Vagina (tissue), 2 donors: ENCODE measurements around the gene AMOT. TPM values are rescaled to one million over a fixed set of nuclear protein-coding genes. Genes with fewer than 3 reads are reported as not detected.

Source experiments
- DNase-seq, 2 donors: peaks; one replicate each; pipeline ENCODE4 v3.0.0-alpha.2; 2017; ENCODE audit errors: extremely low spot score in 2 of 2
- H3K27ac ChIP-seq: fragments of 200-600 bp; sonication (generic); one replicate; pipeline ENCODE4 v1.5.1; 2019
- H3K27me3 ChIP-seq: fragments of 200-600 bp; sonication (generic); one replicate; pipeline ENCODE4 v1.5.1; 2019
- H3K36me3 ChIP-seq, 2 donors: fragments of 200-600 bp; sonication (generic); one replicate each; pipeline ENCODE4 v1.5.1; 2017 to 2019
- H3K4me1 ChIP-seq: fragments of 200-600 bp; sonication (generic); one replicate; pipeline ENCODE4 v1.5.1; 2019
- H3K4me3 ChIP-seq, 2 donors: fragments of 200-600 bp; sonication (generic); 1 replicate in 1 of 2; 2 replicates in 1 of 2; pipeline ENCODE4 v1.5.1; 2016 to 2019
- H3K9me3 ChIP-seq: fragments of 200-600 bp; sonication (generic); one replicate; pipeline ENCODE4 v1.5.1; 2019
- POLR2A ChIP-seq, 2 donors: fragments of 450-650 bp; IDR thresholded peaks; one replicate each; pipeline ENCODE4 v1.6.1; 2017; ENCODE audit warnings: antibody characterized with exemption in 2 of 2, mild to moderate bottlenecking in 2 of 2, moderate library complexity in 2 of 2
- POLR2AphosphoS5 ChIP-seq, 2 donors: sonication (generic); formaldehyde crosslinking; IDR thresholded peaks; one replicate each; pipeline ENCODE4 v1.9.0; 2017; ENCODE audit warnings: antibody characterized with exemption in 2 of 2, mild to moderate bottlenecking in 2 of 2, low read depth in 1 of 2; ENCODE audit not compliant: insufficient read depth in 1 of 2
- intact Hi-C: fragments of 100-400 bp; cut with DNase I; formaldehyde crosslinking; loops from one replicate; pipeline ENCODE4 v1.15.1; 2023
- total RNA-seq: library from RNA; depleted of rRNA; stranded (reverse); fragments of >200 nt; gene quantifications from one replicate; pipeline ENCODE4 v1.2.3, GENCODE V29; 2016
- TF ChIP-seq, protein P1 (sequence below), 3 experiments: fragments of 450-650 bp in 2 of 3; fragments of 200-600 bp in 1 of 3; sonication (generic) in 1 of 3; IDR thresholded peaks; one replicate each; pipeline ENCODE4 v1.5.1; 2017 to 2019; ENCODE audit warnings: antibody characterized with exemption in 3 of 3, mild to moderate bottlenecking in 2 of 3, moderate library complexity in 2 of 3

Gene AMOT
- total RNA-seq, 1 donor from 2014 or later: 9.8 TPM

DNA sequence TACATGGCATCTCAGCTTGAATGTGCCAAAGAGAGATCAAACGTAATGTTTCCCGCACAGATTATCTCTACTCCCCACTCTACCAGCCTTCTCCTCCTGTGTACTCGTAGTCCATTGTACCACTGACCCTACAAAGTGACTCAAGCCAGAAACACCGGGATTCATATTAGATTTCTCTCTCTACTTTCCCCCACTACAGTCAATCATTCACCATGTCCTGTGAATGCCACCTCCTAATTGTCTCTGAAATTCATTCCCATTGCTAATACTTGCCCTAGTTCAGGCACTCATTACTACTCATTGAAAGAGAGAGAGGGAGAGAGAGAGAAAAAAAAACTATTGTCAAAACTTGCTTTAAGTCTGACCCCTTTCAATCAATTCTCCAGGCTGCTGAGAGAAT is 82.7 kb downstream of the AMOT start:
- no peak for DNase-seq
- Histone ChIP-seq H3K4me3 (no peak overlapping the region), H3K27ac (no peak overlapping the region), H3K9me3 (no peaks in the 10 kb centered on the region), H3K36me3 (no peaks in the 10 kb centered on the region), H3K4me1 (no peaks in the 10 kb centered on the region), H3K27me3 (no peaks in the 10 kb centered on the region)
- intact Hi-C loops: no loop called here
- TF ChIP-seq POLR2AphosphoS5 (IDR thresholded peaks at IDR 0.05; ENCODE audit: insufficient read depth in 1 of 2, low read depth in 1 of 2) (no peak), POLR2A (IDR thresholded peaks at IDR 0.05) (no peak)
- TF ChIP-seq, protein P1, sequence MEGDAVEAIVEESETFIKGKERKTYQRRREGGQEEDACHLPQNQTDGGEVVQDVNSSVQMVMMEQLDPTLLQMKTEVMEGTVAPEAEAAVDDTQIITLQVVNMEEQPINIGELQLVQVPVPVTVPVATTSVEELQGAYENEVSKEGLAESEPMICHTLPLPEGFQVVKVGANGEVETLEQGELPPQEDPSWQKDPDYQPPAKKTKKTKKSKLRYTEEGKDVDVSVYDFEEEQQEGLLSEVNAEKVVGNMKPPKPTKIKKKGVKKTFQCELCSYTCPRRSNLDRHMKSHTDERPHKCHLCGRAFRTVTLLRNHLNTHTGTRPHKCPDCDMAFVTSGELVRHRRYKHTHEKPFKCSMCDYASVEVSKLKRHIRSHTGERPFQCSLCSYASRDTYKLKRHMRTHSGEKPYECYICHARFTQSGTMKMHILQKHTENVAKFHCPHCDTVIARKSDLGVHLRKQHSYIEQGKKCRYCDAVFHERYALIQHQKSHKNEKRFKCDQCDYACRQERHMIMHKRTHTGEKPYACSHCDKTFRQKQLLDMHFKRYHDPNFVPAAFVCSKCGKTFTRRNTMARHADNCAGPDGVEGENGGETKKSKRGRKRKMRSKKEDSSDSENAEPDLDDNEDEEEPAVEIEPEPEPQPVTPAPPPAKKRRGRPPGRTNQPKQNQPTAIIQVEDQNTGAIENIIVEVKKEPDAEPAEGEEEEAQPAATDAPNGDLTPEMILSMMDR (IDR thresholded peaks at IDR 0.05): no peak

DNA sequence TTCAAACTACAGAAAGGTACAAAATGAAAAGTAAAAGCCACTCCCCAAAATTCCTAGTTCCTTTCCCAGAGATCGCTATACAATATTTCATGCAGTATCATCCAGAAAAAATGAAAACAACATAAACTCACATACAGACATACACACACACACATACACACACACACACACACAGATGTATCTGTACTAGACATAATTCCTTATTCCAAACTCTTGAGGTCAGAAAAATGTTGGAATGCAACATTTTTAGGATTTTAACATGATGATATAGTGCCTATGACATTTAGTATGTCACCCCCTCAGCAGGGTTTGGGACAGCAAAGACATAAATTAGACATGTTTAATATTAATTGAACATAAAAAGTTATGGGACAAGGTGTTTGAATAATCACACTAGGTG is 87.5 kb downstream of the AMOT start:
- Histone ChIP-seq H3K36me3 (no peaks in the 10 kb centered on the region), H3K27me3 (no peaks in the 10 kb centered on the region), H3K27ac (no peak overlapping the region), H3K4me1 (no peaks in the 10 kb centered on the region), H3K9me3 (no peaks in the 10 kb centered on the region), H3K4me3 (no peak overlapping the region)
- TF ChIP-seq, protein P1 (IDR thresholded peaks at IDR 0.05): no peak
- TF ChIP-seq POLR2A (IDR thresholded peaks at IDR 0.05) (no peak), POLR2AphosphoS5 (IDR thresholded peaks at IDR 0.05; ENCODE audit: insufficient read depth in 1 of 2, low read depth in 1 of 2) (no peak)
- intact Hi-C loops: no loop called here
- no peak for DNase-seq

DNA sequence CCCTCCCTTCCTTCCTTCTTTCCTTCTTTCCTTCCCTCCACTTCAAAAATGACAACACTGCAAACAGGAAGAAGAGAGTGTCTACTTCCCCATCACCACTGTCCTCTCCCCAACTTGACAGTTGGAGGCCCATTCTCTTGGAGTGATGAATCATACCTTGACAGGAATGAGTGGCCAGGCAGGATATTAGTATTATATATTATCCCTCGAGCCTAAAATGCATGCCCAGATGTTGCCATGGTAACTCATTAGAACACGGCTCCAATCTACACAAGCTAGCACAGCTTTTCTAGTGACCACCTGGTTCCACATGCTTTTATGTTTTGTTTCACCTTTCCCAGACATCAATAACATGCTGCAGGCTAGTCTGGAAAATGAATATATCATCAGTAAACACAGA is 89.6 kb downstream of the AMOT start:
- TF ChIP-seq, protein P1 (IDR thresholded peaks at IDR 0.05): no peak
- TF ChIP-seq POLR2AphosphoS5 (IDR thresholded peaks at IDR 0.05; ENCODE audit: insufficient read depth in 1 of 2, low read depth in 1 of 2): no peak
- no peak for TF ChIP-seq POLR2A (IDR thresholded peaks at IDR 0.05)
- intact Hi-C loops: no loop called here
- Histone ChIP-seq H3K27me3 (no peaks in the 10 kb centered on the region), H3K4me3 (no peak overlapping the region), H3K4me1 (no peaks in the 10 kb centered on the region), H3K9me3 (no peaks in the 10 kb centered on the region), H3K27ac (no peak overlapping the region), H3K36me3 (no peaks in the 10 kb centered on the region)
- no peak for DNase-seq

DNA sequence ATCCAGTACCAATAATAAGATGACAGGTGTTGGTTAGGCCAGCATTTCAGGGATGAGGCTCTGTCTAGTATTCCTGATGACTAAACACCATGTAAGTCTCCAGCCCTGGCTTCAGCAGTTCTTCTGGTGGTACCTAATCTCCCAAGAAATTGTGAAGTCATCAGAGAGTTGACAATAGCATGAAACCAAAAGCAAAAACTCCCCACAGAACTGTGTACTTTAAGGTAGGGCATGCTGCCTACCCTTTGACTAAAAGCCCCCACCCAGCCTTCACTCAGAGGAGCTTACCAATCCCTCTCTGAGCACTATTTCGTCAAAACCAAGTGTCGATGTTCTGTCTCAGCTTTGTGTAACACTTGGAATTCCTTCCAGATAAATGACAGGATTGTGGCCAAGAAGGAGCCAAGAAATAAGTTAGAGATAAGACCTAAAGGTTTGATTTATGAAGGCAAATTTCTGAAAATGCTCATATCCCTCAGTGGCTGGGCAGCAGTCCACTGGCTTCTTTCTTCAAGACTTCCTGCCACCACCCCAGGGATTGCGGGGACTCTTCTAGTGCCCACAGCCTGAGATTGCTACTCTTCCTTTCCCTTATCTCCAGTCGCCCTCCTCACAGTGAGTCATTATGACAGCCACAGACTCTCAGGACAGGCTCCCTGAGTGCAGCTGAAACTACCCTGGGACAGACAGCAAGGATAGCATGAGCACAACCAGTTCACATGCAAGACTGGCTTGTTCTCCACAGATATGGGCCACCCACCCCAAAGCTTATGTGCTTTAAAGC is 93.6 kb downstream of the AMOT start:
- Histone ChIP-seq H3K4me1 (no peaks in the 10 kb centered on the region), H3K4me3 (no peak overlapping the region), H3K27me3 (no peaks in the 10 kb centered on the region), H3K27ac (no peak overlapping the region), H3K36me3 (no peaks in the 10 kb centered on the region), H3K9me3 (no peaks in the 10 kb centered on the region)
- TF ChIP-seq, protein P1 (IDR thresholded peaks at IDR 0.05): no peak
- DNase-seq: no peak
- intact Hi-C loops: no loop called here

DNA sequence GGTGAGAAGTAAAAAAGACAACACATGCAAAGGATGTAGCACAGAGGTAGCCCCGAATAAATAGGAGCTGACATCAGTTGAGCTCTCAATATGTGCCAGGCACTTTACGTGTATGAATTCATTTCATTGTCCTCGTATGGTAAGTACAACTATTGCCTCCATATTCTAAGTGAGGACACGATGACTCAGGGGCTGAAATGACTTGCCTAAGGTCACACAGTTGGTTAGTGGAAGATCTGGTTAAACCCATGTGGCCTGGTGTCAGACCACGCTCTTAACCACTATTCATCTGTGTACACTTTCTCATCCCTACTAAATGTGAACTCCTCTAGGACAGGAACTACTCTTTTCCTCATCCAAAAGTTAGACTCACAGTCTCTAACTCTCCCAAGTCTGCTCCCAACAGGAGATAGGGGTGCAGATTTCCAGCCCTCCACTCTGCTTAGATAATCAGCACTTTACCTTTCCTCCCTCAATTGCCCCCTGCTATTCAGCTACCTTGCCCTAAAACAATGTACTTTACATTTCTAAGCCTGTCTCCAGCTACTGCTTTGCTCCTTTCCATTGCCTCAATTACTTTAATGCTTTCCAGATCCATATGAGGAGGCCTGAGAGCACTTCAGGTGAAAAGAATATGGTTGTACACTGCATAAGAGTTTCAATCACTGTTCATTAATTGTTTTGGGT is 102.1 kb downstream of the AMOT start:
- no peak for TF ChIP-seq POLR2A (IDR thresholded peaks at IDR 0.05)
- no peak for TF ChIP-seq POLR2AphosphoS5 (IDR thresholded peaks at IDR 0.05; ENCODE audit: insufficient read depth in 1 of 2, low read depth in 1 of 2)
- TF ChIP-seq, protein P1 (IDR thresholded peaks at IDR 0.05): no peak

More for the DNA sequence above, 102.1 kb downstream of the AMOT start:
- no peaks in the 10 kb centered on the region for H3K4me1 ChIP-seq
- intact Hi-C loops: no loop called here
- H3K9me3 ChIP-seq: no peaks in the 10 kb centered on the region
- no peak overlapping the region for H3K4me3 ChIP-seq
- H3K27ac ChIP-seq: no peak overlapping the region
- DNase-seq: no peak
- no peaks in the 10 kb centered on the region for H3K27me3 ChIP-seq
- no peaks in the 10 kb centered on the region for H3K36me3 ChIP-seq
